Fibroblast of skin of right biceps (primary cell): ENCODE results near the gene MTM1.

Source experiments
- DNase-seq: peaks from one replicate; pipeline ENCODE4 v3.0.0-alpha.2; 2013

Gene MTM1

DNA sequence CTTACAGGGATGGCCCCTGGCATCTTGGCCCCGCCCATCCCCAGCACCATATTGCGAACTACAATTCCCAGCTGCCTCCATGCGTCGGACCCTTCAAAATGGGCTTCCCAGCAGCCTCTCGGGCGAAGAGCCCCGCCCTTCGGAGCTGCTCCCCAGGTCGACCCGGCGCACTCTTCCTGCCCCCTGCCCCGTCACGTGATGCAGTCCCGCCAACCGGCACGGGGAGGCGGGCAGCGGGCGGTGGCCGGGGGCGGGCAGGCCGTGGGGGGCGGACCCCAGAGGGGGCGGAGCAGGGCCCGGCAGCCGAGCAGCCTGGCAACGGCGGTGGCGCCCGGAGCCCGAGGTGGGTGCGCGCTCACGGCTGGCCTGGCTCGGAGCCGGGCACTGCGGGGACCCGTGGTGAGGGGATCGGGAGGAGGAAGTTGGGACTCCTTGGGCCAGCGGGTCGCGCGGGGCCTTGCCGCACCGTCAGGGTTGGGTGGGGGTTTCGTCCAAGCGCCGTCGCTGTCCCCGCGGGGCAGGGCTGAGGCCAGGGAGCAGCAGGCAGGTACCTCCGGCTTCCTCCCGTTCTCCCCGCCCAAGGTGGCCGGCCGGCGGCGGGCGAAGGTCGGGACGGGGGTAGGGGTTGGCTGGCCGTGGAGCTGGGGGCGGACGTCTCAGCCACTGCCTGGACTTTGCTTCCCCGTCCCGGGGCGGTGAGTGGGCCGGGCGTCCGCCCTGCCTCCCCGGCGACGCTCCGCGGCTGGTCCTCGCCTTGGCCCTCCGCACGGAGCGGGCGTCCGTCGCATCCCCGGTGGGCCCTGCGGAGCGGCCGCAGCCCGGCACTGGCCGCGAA, at the start of gene MTM1:
MTM1 (plus strand) TSS at position 302 of the 835 bp plus-strand sequence. CDS start 23,994 bp downstream, outside the sequence.
- DNase-seq: peak; percentile 95

DNA sequence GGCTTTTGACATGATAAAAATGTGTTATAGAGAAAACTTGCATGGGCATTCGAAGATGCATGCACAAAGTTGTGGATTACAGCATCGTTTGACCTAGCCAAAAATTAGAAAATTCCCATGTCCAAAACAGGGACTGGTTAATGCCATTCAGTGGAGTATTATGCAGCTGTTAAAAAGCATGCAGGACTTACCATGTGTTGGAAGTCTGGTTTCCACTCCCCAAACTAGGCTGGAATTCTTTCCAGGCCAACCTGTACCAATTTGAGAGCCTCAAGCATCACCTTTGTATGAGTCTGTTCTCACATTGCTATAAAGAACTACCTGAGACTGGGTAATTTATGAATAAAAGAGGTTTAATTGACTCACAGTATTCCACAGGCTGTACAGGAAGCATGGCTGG, 45.9 kb upstream of the MTM1 start:
- no peak for DNase-seq

DNA sequence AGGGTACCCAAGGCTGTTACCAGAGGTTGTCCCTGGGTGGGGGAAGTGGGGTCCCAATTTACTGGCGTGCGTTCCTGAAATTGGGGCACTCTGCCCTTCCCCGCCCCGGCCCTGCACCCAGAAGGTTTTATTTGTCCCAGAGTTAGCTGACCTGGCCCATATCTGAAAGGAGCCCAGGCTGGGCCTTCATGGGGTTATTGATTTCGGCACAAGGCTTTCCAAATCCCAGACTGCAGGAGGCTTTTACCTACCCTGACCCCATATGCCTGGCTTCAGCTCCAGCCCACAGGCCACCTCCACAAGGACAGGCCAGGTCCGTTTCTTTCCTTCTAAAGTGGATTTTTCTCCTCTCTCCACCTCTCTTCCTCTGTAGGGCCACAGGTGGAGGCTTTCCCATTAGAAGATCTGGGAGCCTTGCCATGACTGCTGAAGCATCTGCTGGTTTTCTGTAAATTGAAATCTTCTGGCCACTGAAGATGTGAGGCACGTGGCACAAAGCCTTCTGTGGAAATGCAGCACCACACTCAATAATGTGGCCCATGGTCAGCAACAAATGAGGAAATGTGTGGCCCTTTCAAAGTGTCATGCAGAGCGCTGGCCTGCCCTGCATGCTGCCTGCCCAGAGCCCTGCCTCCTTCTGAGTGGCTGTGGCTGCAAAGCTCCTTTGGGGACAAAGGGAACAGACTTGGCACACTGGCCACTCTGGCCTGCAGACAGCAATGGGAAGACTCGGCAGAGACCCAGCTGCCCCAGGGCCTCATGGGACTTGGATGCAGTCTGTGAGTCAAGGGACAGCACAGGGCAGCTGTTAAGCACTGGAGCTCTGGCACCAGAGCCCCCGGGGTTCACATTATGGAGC, 43.1 kb upstream of the MTM1 start:
- no peak for DNase-seq

DNA sequence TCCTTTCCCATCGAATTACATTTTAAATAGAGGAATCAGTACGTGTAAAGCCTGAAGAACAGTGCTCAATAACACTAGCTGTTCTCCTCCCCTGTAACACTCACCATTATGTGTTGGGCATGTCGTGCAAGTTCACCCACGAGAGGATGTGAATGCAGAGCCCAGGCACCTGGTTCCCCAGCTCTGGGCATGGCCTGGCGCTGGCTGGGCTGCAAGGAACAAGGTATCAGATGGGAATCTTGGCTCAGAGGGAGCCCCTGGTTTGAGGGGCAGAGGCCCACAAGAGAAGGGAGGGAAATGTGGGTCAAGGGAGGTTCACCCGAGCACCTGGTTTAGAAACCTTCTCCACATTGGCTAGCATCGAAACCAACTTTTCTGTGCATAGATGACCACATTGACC, 41.7 kb upstream of the MTM1 start:
- DNase-seq: no peak

DNA sequence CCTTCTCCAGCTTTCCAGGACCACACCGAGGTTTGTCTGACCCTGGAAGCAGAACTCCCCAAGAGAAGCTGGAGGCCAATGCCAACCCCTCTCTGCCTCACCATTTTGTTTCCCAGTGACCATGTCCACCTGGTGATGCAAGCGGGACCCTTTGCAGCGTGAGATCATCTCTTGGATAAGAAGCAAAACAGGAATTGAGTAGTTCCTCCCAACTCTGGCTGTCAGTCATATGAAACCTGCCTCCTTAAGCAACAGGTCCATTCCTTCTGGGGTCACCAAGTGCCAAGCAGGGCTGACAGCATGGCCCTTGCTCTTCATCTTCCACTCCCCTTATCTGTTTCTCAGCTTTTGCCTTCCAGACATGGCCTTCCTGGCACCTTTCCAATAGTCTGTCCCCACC, 41.3 kb upstream of the MTM1 start:
- DNase-seq: no peak

DNA sequence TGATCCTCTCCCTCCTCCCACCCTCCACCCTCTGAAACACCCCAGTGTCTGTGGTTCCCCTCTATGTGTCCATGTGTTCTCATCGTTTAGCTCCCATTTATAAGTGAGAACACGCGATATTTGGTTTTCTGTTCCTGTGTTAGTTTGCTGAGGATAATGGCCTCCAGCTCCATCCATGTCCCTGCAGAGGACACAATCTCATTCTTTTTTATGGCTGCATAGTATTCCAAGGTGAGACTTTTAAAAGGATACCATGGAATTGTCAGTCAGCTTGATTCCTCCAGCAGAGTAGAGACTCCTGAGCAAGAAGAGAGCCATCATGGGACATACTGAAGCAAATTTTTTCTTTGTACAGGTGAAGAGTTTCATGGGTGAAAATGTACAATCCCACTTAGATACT, 38.8 kb upstream of the MTM1 start:
- no peak for DNase-seq

DNA sequence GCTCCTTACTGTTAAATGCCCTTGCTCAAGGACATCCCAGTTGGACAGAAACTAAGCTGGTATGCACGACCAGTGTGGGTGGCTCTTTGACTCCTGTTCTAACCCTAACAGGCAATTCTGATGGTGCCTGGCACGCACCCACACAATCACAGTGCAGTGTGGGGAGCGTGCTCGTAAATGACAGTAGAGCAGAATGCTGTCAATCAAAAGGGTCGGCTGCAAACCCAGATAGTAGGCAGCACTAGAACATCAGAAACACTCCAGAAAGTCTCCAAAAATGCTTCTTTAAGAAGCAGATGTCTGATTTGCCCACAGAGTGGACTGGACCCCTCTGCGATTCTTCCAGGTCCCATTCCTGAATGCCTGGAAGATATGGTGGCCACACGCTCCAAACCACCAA, 37.6 kb upstream of the MTM1 start:
- DNase-seq: no peak

DNA sequence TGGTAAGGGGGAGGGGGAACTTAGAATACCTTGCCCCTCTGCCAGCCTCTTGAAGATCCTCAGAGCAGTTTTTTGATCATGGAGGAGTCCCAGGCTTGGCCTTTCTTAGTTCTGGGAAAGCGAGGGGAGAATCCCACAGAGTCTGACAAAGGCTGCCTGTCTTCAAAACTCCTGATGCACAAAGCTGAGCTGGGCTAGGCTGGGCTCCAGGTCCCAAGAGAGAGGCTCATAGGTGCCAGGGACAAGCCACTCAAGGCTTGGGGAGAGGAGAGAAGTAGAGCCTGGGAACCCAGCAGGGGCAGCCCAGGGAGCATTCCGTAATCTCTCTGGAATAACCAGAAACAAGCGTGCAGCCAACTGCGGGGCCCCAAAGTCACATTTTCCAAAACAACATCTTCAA, 37.0 kb upstream of the MTM1 start:
- no peak for DNase-seq

DNA sequence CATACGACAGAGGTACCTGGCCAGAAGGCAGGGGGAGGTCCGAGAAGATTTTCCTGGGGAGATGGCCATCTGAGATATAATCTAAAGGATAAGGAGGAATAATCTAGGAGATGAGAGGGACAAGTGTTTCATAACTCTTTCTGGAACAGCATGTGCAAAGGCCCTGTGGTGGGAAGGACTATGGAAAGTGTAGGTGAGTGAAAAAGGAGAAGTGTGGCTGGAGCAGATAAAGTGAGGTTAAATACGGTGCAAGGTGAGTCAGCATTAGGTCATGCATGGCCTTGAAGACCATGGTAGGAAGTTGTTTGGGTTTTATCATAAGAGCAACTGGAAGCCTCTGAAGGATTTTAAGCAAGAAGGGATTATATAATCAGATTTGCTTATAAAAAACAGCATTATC, 34.6 kb upstream of the MTM1 start:
- no peak for DNase-seq

DNA sequence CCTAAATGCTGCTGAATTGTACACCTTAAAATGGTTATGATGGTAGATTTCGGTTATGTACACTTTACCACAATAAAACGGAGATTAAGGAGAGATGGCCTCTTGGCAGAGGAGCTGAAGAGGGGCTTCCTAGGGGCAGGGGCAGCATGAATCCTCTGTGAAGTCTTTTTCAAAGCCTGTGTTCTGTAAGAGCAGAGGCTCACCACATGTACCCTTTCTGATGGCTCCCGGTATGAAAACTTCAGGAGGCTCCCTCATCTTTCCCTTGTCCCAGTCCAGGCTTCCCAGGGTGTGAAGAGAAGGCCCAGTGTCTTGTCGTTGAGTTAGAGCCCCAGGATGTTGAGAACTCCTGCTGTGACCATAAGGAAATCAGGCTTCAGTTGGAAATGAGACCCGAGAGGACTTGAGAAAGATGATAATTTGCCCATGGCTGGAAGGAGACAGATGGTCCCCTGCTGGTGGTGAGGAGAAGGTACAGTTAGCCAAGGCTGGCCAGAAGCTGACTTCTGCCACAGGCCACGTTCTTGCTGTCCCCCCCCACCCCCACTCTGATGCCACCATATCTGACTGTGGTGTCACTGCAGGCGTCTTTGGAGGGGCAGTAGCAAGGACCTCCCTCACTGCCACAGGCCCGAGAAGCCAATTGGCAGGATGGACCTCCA, 31.8 kb upstream of the MTM1 start:
- no peak for DNase-seq

DNA sequence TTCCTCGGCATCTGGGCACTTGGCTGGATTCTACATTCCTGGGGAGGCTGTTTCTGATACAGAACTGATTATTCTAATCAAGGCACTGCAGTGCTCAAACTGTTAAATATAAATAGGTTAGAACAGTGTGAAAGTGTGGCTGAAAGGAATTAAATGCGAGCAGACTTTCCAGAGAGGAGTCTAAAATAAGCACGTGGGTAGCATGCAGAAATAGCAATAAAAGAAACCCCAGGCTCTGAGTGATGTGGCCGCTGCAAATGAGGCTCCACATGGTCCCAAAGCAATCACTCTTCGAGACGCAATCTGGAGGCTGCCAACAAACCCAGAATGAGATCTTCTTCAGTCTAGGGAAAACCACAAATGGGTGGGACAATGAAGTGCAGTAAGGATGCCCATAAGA, 30.6 kb upstream of the MTM1 start:
- DNase-seq: no peak

DNA sequence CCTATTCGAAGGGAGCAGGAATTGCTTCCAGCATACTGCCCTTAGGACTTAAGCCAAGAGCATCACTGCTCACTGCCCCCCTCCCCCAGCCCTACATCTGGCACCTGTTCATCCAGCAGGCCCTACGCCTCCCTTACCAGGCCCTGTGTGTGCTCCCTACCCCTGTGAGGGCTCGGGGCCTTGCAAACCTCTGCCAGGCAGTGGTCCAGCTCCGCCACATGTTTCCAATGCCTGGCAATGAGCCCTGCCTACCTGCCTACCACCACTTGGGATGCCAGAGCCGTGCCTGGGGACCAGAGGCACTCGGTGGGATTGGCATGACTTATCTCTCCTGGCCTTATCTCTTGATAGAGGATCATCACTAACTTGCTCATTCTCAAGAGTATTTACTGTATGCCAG, 27.5 kb upstream of the MTM1 start:
- no peak for DNase-seq

DNA sequence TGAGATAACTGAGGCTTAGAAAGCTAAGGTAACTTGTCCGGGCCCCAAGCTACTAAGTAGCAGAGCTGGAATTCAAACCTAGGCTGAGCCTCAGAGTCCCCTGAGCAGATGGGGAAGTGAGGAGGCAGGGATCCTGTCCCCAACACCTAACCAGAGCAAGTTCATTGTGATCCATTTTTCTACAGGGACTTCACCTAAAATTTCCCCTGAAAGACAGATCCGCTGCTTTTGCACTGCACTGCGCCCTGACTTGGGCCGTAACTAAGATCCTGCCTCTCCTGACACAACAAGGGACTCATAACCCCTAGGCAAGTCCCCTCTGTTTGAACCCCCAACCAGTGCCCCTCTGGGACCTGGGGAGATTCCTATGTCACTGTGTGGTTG, 25.6 kb upstream of the MTM1 start:
- no peak for DNase-seq

DNA sequence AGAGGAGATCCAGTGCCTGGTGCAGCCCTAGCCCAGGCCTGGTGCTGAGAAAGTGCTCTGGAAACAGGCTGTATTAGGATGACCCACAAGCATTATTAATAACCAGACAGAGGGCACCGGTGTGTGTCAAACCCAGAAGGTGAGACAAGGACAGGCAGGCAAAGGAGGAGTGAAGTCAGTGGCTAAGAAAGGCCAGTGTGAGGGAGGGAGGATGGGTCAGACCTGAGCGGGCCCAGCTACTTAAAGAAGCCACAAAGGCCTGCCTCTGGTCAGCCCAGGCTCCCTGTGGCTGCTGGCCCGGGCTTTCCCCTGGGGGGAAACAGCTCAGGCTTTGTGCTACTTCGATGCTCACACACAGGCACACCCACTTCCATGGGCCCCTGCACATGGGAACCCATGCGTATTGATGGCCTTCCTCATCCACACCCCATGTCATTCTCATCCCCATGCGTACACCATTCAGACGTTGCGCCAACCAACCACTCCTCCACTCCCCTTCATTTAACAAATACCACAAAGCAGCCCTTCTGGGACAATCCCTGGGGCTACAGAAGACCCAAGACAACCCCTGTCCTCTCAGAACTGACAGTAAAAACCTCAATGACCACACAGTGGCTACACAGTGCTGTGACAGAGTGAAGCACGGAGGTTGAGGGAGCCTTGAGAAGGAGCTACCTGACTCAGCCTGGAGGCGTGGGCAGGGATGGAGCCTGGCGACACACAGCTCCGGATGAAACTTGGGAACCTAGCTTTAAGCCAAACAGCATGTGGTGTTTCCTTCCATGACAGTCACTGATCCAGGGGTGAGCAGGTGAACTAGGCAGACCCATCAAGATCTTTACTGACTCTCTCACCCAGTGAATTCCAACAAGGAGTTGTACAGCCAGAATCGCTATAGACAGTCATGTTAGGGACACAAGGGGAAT, 24.9 kb upstream of the MTM1 start:
- DNase-seq: no peak

DNA sequence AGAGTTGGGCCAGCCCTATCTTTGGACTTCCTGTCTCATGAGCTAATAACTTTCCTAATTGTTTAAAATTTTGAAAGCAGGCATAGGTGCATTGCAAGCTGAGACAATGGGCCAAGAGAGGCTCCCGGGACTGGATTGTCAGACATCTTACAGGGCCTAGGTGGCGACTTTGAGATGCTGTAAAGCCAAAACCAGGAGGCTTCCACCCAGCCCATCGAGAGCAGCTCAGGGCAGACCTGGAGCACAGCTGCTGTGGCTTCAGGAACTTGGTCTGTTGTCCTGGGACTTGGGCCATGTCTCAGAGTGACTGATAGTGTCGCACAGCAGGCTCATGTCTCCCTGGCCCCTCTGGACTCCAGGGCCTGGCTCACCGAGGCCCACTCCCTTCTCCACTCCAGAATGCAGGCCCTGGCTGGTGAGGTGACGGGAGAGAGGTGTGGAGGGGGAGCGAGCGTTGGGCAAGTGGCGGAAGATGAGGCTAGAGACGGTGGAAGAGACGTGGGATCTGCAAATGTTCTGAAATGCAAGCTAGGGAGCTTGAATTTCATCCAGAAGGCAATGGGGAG, 24.1 kb upstream of the MTM1 start:
- no peak for DNase-seq

DNA sequence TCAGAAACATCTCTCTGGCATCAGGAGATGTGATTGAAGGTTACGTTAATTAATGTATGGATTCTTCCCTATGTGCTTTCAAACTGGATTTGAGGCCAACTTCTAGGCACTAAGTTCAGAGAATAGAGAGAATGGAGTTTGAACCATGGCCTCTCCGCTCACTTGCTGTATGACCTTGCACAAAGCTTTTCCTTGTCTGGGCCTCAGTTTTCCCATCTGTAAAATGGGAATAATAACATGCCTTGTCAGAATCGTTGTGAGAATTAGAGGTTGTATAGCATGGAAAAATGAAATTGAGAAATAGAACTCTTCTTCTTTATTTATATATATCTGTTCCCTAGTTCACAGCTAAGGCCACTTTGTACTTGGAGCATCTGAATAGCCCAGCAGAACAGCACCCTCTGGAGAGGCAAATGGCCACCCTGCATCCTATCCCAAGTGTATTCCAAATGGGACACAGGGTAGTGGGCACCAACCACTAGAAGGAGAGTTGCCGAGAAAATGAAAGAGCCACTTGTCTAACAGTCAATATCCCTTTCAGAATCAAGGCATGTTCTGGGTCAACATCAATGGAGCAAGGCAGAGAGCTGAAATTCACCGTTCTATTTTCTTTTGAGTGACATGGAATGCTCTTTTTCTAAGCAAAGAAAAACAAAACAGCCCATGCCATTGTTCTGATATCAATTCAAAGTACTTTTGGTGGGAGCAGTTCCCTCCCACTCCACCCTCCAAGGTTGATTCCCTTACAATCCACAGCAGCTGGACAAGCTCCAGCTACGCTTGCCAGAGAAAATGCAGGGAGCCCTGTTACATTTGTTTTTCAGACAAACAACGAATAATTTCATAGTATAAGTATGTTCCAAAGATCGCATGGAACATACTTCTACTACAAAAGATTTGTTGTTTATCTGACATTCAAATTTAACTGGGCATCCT, 23.3 kb upstream of the MTM1 start:
- no peak for DNase-seq

DNA sequence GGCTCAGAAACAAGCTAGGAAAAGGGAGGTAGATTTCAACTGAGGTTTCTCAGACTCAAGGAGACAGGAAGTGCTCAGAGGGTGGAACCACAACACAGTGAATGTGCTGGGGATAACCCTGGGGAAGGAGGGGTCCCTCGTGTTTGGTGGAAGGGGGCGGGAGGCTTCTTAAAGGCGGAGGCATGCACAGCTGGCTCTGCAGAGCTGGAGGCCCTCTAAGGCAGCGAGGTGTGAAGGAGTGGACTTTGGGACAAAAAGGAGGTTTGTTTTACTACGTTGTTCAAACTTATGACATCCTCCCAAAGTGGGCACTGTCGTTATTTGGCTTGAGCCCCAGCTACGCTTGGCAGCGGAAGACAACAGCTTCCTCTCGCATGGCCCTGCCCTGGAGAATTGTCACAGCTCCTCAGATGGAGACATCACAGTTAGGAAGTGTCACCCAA, 21.7 kb upstream of the MTM1 start:
- no peak for DNase-seq

DNA sequence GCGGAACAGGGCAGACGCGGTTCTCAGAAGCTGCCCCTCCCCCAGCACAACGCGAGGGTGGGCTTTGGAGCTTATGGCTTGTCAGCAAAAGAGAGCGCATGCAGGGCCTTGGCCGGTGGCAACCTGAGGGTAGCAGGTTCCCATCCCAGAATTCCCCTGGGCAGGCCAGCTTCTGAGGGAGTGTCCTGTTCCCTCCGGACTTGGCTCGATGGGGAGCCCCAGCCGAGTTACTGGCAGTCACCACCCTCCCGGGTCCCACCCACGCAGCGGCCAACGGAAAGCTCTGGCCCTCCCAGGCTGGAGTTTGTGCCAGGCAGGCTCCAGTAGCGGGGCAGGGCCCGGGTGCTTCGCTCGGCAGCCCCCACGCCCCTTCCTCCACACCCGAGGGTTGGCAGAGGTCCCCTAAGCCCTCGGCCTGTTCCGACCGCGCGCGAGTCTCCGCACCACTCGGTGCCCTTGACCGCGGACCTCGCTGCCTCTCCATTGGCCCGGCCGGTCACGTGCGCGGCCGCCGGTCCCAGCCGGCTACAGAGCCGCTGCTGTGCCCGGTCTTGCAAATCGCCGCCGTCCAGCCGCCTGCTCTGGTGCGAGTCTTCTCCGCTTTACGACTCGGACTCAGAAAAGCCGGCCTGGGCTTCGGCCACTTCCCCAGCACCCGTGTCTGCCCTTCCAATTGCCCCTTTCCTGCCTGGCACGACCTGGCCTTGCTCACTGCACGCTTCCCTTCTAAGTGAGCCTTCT, 20.9 kb upstream of the MTM1 start:
- DNase-seq: peak; percentile 24

DNA sequence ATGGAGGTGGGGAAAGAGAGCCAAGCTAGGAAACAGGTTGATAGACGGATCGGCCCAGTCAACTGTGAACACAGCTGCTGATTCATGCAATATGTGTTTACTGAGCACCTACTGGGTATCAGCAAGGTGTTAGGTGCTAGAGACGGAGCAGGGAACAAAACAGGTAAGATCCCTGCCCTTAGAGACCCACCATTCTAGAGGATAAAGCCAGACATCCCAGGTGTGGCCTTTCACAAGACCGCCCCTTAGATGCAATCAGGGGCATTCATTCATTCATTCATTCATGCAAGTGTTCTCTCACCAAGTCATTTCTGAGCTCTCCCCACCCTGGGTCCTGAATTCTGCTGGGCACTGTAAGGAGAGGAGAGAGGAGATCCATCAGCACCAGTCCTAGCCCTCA, 20.2 kb upstream of the MTM1 start:
- DNase-seq: no peak

DNA sequence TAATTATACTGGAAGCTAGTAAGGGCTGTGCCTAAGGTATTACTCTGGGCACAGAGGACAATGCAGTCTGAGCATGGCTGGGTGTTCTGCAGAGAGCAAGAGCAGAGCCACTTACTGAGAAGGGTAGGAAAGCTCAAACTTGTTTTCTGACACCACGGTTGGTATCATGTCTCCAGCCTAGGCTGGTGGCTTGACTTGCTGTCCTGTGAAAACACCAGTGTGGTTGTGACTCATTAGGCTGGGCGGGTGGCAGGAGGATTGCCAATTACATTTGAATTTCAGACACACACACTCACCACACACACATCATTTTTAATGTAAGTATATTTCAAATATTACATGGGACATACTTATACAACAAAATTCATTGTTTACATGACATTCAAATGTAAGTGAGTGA, 19.7 kb upstream of the MTM1 start:
- DNase-seq: peak; percentile 45
